WTC11 (cell line): ENCODE data around the gene STBD1. TPM values are rescaled to one million over a fixed set of nuclear protein-coding genes. Genes with fewer than 3 reads are reported as not detected.
A peak's percentile ranks its signal among the peaks of the same experiment; 100 is the strongest.

ENCODE experiments used
- ATAC-seq: fragments of 200-7000 bp; cut with Tn5 transposase; 2 replicates; pipeline ENCODE4 v1.10.0; 2021; ENCODE audit warnings: mild to moderate bottlenecking, moderate library complexity
- CTCF ChIA-PET: fragments of 300-600 bp; sonication (Branson Sonifier 250); formaldehyde crosslinking; loops from one replicate; lab custom pipeline; 2021; ENCODE audit warnings: antibody characterized with exemption; lab: Charles Lee
- POLR2A ChIA-PET: fragments of 350-600 bp; sonication (Branson Sonifier 250); formaldehyde crosslinking; loops from one replicate; lab custom pipeline; 2021; ENCODE audit warnings: antibody characterized with exemption; lab: Charles Lee
- DNase-seq: peaks from one replicate; pipeline ENCODE4 v3.0.0; 2021; ENCODE audit warnings: low spot score
- H3K27ac Mint-ChIP-seq: 2 replicates; pipeline ENCODE4 v1.8.0; 2021; ENCODE audit warnings: mixed read lengths
- H3K27me3 Mint-ChIP-seq: 2 replicates; pipeline ENCODE4 v1.8.0; 2021; ENCODE audit warnings: low read depth, mild to moderate bottlenecking, moderate library complexity, mixed read lengths
- H3K36me3 Mint-ChIP-seq: 2 replicates; pipeline ENCODE4 v1.8.0; 2021; ENCODE audit warnings: mixed read lengths
- H3K4me1 Mint-ChIP-seq: 2 replicates; pipeline ENCODE4 v1.8.0; 2022; ENCODE audit warnings: mixed read lengths
- H3K4me3 Mint-ChIP-seq: 2 replicates; pipeline ENCODE4 v1.8.0; 2021; ENCODE audit warnings: mild to moderate bottlenecking, moderate library complexity, mixed read lengths
- H3K9me3 Mint-ChIP-seq: 2 replicates; pipeline ENCODE4 v1.8.0; 2021; ENCODE audit warnings: mixed read lengths
- ERG ChIP-seq: fragments of 250-450 bp; sonication (Bioruptor Pico); IDR thresholded peaks from 2 replicates; pipeline ENCODE4 v1.8.0; 2021; ENCODE audit warnings: mild to moderate bottlenecking
- FOXP1 ChIP-seq: sonication (generic); formaldehyde crosslinking; IDR thresholded peaks from 2 replicates; pipeline ENCODE4 v1.8.0; 2022; ENCODE audit warnings: missing genetic modification reagents, mild to moderate bottlenecking, moderate library complexity, borderline replicate concordance
- GABPB1 ChIP-seq: sonication (generic); formaldehyde crosslinking; IDR thresholded peaks from 2 replicates; pipeline ENCODE4 v1.8.1; 2023; ENCODE audit warnings: mild to moderate bottlenecking, missing genetic modification reagents
- HMGXB4 ChIP-seq: sonication (generic); formaldehyde crosslinking; IDR thresholded peaks from 2 replicates; pipeline ENCODE4 v1.8.1; 2023; ENCODE audit warnings: mild to moderate bottlenecking, moderate library complexity, missing genetic modification reagents
- JUN ChIP-seq: sonication (generic); formaldehyde crosslinking; IDR thresholded peaks from 2 replicates; pipeline ENCODE4 v1.8.0; 2023; ENCODE audit warnings: mild to moderate bottlenecking, missing genetic modification reagents
- MLX ChIP-seq: sonication (generic); formaldehyde crosslinking; IDR thresholded peaks from 2 replicates; pipeline ENCODE4 v1.8.1; 2023; ENCODE audit warnings: mild to moderate bottlenecking, missing genetic modification reagents, moderate library complexity
- NFATC4 ChIP-seq: fragments of 250-450 bp; sonication (Bioruptor Pico); IDR thresholded peaks from 2 replicates; pipeline ENCODE4 v1.9.0; 2021; ENCODE audit warnings: mild to moderate bottlenecking
- NR3C1 ChIP-seq: sonication (generic); formaldehyde crosslinking; conservative IDR thresholded peaks from 2 replicates; pipeline ENCODE4 v1.8.1; 2023; ENCODE audit warnings: low read depth, mild to moderate bottlenecking, missing genetic modification reagents
- RORB ChIP-seq: fragments of 250-450 bp; sonication (Bioruptor Pico); IDR thresholded peaks from 2 replicates; pipeline ENCODE4 v1.9.0; 2021; ENCODE audit warnings: mild to moderate bottlenecking
- SP1 ChIP-seq: sonication (generic); formaldehyde crosslinking; conservative IDR thresholded peaks from 2 replicates; pipeline ENCODE4 v1.8.1; 2022; ENCODE audit warnings: missing genetic modification reagents
- STAT6 ChIP-seq: sonication (generic); formaldehyde crosslinking; conservative IDR thresholded peaks from 2 replicates; pipeline ENCODE4 v1.8.1; 2023; ENCODE audit warnings: mild to moderate bottlenecking, low read depth, missing genetic modification reagents, moderate library complexity
- TCF7 ChIP-seq: sonication (generic); formaldehyde crosslinking; IDR thresholded peaks from 2 replicates; pipeline ENCODE4 v1.8.0; 2022; ENCODE audit warnings: mild to moderate bottlenecking, low read depth, missing genetic modification reagents, moderate library complexity
- TEAD1 ChIP-seq: sonication (generic); formaldehyde crosslinking; IDR thresholded peaks from 2 replicates; pipeline ENCODE4 v1.8.0; 2022; ENCODE audit warnings: mild to moderate bottlenecking, missing genetic modification reagents
- ZNF232 ChIP-seq: sonication (generic); formaldehyde crosslinking; IDR thresholded peaks from 2 replicates; pipeline ENCODE4 v1.8.0; 2022; ENCODE audit warnings: mild to moderate bottlenecking, missing genetic modification reagents
- ZNF317 ChIP-seq: sonication (generic); formaldehyde crosslinking; IDR thresholded peaks from 2 replicates; pipeline ENCODE4 v1.8.1; 2023; ENCODE audit warnings: low read depth, mild to moderate bottlenecking, moderate library complexity, missing genetic modification reagents, borderline replicate concordance
- ZNF416 ChIP-seq: fragments of 250-450 bp; sonication (Bioruptor Pico); IDR thresholded peaks from 2 replicates; pipeline ENCODE4 v1.9.0; 2021; ENCODE audit warnings: mild to moderate bottlenecking, inconsistent platforms
- total RNA-seq: library from RNA; stranded (reverse); gene quantifications from 3 replicates; pipeline ENCODE4 v1.2.3, GENCODE V29; 2021

STBD1 gene
- total RNA-seq, 1 experiment from 2014 or later = 1.4 TPM

GRCh38 chr4:76276813-76277212, 29.7 kb upstream of the STBD1 start (continued):
- TF ChIP-seq TEAD1 (CRISPR knock-in tag) (no peak), ZNF232 (CRISPR knock-in tag) (no peak), HMGXB4 (CRISPR knock-in tag) (no peak), MLX (CRISPR knock-in tag) (no peak), ERG (CRISPR knock-in tag) (no peak), SP1 (CRISPR knock-in tag) (no peak), RORB (no peak)

- TF ChIP-seq JUN (CRISPR knock-in tag) (no peak), TCF7 (CRISPR knock-in tag) (no peak), STAT6 (CRISPR knock-in tag) (no peak), ZNF317 (CRISPR knock-in tag) (no peak), NR3C1 (CRISPR knock-in tag) (no peak), TEAD1 (CRISPR knock-in tag) (no peak), NFATC4 (CRISPR knock-in tag) (no peak), FOXP1 (no peak)
- Mint-ChIP-seq H3K4me3 (no peak overlapping the region), H3K27me3 (no peaks in the 10 kb centered on the region), H3K9me3 (no peaks in the 10 kb centered on the region), H3K4me1 (no peaks in the 10 kb centered on the region), H3K36me3 (no peaks in the 10 kb centered on the region), H3K27ac (no peak overlapping the region)
- no peak for ATAC-seq
- ChIA-PET CTCF (interaction anchor here (1.2 to 2.1 kb wide), 2 partner anchors 99 to 100 kb away, joined by 3 to 6 read pairs; no protein-coding TSS in a partner anchor), POLR2A (no interaction called here)
- no peak for DNase-seq
These were observed 28.9 kb upstream of the STBD1 start for GRCh38 chr4:76277667-76278066.

- ChIA-PET POLR2A (no interaction called here), CTCF (interaction anchor here (1.2 to 1.7 kb wide), 3 partner anchors 28 to 99 kb away, joined by 3 to 7 read pairs (median 7); partner anchors contain the start of gene STBD1)
- Mint-ChIP-seq H3K36me3 (no peaks in the 10 kb centered on the region), H3K27me3 (no peaks in the 10 kb centered on the region), H3K27ac (no peak overlapping the region), H3K4me3 (no peak overlapping the region), H3K4me1 (no peaks in the 10 kb centered on the region), H3K9me3 (no peaks in the 10 kb centered on the region)
- no peak for TF ChIP-seq ZNF416 (CRISPR knock-in tag)
- 0 out of 2 replicates have a peak, but pooled peaks have one; percentile 19 for TF ChIP-seq GABPB1 (CRISPR knock-in tag)
- ATAC-seq (no peak), DNase-seq (no peak)
These were observed 27.9 kb upstream of the STBD1 start for GRCh38 chr4:76278583-76278982.
